ENCODE measurements around the gene DIAPH2. TPM values are rescaled to one million over a fixed set of nuclear protein-coding genes. Genes with fewer than 3 reads are reported as not detected.

DIAPH2 gene
- total and polyA plus RNA-seq, 10 donors, result 2.5 to 32.1 (median 17.7) TPM

DNA sequence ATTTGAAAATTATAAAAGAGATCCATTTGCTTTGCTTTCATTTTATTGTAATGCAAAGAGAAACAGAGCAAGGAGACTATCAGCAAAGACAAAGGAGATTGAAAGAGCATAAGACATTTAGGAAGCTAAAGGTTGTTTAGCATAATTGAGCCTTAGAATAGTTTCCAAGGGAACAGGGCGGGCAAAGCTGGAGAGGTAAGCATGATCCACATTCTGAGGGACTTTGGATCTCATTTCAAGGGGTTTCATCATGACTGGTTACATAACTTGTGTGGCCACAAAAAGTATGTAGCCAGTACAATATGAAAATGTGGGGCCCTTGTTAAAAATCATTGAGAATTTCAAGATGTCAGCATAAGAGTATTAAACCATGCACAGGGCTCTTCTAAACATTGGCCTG is 605.6 kb downstream of the DIAPH2 start:
- Histone ChIP-seq H3K4me1 (no peaks in the 10 kb centered on the region), H3K4me3 (no peak overlapping the region), H3K27ac (no peak overlapping the region), H3K9me3 (no peaks in the 10 kb centered on the region), H3K36me3 (peaks cover 0 to 4% (median 0%) of the 10 kb centered on the region in 6 donors), H3K27me3 (replicated peaks in 1 of 7) (no peaks in the 10 kb centered on the region)
- 82 to 95% (median 92%) methylated on average over 1 of the region's 1 CpG for WGBS, 5 donors
- TF ChIP-seq, protein P1, sequence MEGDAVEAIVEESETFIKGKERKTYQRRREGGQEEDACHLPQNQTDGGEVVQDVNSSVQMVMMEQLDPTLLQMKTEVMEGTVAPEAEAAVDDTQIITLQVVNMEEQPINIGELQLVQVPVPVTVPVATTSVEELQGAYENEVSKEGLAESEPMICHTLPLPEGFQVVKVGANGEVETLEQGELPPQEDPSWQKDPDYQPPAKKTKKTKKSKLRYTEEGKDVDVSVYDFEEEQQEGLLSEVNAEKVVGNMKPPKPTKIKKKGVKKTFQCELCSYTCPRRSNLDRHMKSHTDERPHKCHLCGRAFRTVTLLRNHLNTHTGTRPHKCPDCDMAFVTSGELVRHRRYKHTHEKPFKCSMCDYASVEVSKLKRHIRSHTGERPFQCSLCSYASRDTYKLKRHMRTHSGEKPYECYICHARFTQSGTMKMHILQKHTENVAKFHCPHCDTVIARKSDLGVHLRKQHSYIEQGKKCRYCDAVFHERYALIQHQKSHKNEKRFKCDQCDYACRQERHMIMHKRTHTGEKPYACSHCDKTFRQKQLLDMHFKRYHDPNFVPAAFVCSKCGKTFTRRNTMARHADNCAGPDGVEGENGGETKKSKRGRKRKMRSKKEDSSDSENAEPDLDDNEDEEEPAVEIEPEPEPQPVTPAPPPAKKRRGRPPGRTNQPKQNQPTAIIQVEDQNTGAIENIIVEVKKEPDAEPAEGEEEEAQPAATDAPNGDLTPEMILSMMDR (IDR thresholded peaks at IDR 0.05 in 8 of 11, conservative IDR thresholded peaks at IDR 0.05 in 3 of 11), result no peak
- no peak for TF ChIP-seq POLR2AphosphoS5 (IDR thresholded peaks at IDR 0.05)
- TF ChIP-seq POLR2A (IDR thresholded peaks at IDR 0.05), result no peak
- intact Hi-C loops (cut with DNase I; ENCODE audit: low total_unique reads), result no loop called here
- no peak for DNase-seq

DNA sequence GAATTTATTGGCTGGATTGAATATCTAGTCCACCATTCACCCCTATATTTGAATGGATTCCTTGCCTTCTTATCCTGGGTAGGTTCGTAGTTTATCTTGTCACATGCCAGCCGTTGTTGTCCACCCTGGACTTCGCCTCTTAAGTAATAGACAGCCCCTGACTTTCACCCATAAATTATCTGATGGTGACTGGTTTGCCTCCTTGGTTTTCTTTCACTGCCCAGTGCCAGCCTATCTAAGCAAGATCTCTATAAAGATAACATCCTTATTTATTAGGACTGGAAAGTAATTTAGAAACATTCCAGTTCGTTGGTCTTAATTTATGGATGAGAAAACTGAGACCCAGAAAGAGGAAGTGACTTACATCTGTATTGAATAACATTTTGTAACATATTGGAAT is 609.4 kb downstream of the DIAPH2 start:
- H3K4me1 ChIP-seq, result no peaks in the 10 kb centered on the region
- H3K9me3 ChIP-seq, result no peaks in the 10 kb centered on the region
- TF ChIP-seq, protein P1 (IDR thresholded peaks at IDR 0.05 in 8 of 11, conservative IDR thresholded peaks at IDR 0.05 in 3 of 11), result no peak
- TF ChIP-seq POLR2A (IDR thresholded peaks at IDR 0.05) (no peak), POLR2AphosphoS5 (IDR thresholded peaks at IDR 0.05) (no peak)
- no peak overlapping the region for H3K4me3 ChIP-seq
- H3K27ac ChIP-seq, result no peak overlapping the region
- intact Hi-C loops (cut with DNase I; ENCODE audit: low total_unique reads), result no loop called here
- no peaks in the 10 kb centered on the region for H3K36me3 ChIP-seq
- no peak for DNase-seq
- WGBS, 5 donors, result 64 to 88% (median 75%) methylated on average over 4 of the region's 4 CpGs
- no peaks in the 10 kb centered on the region for H3K27me3 ChIP-seq (replicated peaks in 1 of 7)

DNA sequence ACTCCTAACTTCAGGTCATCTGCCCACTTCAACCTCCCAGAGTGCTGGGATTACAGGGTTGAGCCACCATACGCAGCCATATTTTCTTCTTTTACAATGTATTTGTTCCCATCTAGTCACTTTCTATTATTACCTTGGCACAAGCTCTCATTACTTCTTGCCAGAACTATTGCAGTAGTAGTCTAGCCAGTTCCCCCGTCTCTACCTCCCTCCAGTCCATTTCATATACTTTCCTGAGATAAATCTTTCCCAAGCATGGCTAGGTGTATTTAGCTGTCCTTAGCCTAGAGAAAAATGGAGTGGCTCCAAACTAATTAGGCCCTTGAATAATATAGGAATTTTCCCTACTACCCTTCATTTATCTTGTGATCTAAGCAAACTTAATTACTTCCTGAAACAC is 611.3 kb downstream of the DIAPH2 start:
- WGBS, 5 donors, result 87 to 100% (median 97%) methylated on average over 2 of the region's 2 CpGs
- Histone ChIP-seq H3K9me3 (no peaks in the 10 kb centered on the region), H3K27ac (no peak overlapping the region), H3K4me1 (no peaks in the 10 kb centered on the region), H3K4me3 (no peak overlapping the region), H3K36me3 (no peaks in the 10 kb centered on the region), H3K27me3 (replicated peaks in 1 of 7) (no peaks in the 10 kb centered on the region)
- TF ChIP-seq POLR2A (IDR thresholded peaks at IDR 0.05), result no peak
- TF ChIP-seq, protein P1 (IDR thresholded peaks at IDR 0.05 in 8 of 11, conservative IDR thresholded peaks at IDR 0.05 in 3 of 11), result no peak
- intact Hi-C loops (cut with DNase I; ENCODE audit: low total_unique reads), result no loop called here
- no peak for DNase-seq

DNA sequence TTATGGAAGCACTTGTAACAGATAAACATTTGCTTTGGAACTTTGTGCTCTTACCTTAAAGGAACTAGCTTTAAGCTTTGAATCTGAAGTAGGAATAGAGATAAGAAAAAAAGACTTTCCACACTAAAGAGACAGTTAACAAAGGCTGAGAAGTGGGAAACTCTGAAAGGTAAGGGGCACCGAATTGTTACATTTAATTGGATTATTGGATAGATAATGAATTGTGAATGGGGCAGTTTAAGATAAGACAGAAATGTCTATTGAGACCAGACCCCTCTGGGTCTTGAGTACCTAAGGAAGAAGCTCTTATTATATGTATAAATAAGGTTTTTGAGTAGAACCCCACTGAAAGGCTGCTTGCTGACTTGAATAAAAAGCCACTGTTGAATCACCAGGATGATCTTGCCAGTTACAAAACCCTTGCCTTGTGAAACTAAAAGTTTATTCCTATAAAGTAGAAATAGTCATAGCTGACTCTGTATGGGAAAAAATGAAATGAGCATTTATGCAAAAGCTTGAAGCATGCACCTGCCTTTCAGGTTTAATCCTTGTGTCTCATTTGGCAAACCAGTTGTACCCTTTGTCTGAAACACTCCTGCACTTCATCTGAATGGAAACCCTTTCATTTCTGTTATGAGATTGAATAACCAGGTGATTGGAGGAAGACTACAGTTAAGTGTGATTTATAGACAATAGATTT is 622.3 kb downstream of the DIAPH2 start:
- intact Hi-C loops (cut with DNase I; ENCODE audit: low total_unique reads), result no loop called here
- H3K27me3 ChIP-seq (replicated peaks in 1 of 7), result no peaks in the 10 kb centered on the region
- no peaks in the 10 kb centered on the region for H3K4me1 ChIP-seq
- H3K27ac ChIP-seq, result no peak overlapping the region
- no peaks in the 10 kb centered on the region for H3K36me3 ChIP-seq
- no peak overlapping the region for H3K4me3 ChIP-seq
- TF ChIP-seq POLR2A (IDR thresholded peaks at IDR 0.05) (no peak), POLR2AphosphoS5 (IDR thresholded peaks at IDR 0.05) (no peak)
- TF ChIP-seq, protein P1 (IDR thresholded peaks at IDR 0.05 in 8 of 11, conservative IDR thresholded peaks at IDR 0.05 in 3 of 11), result no peak
- no peaks in the 10 kb centered on the region for H3K9me3 ChIP-seq
- WGBS, 5 donors, result 84 to 97% (median 95%) methylated on average over 1 of the region's 1 CpG
- DNase-seq, result no peak

Measured in spleen (tissue), 11 donors.